NB4 (cell line): ENCODE measurements around the gene DENND4B.

Experiments
- CTCF ChIP-seq: IDR thresholded peaks from one replicate; pipeline ENCODE4 v1.5.1; 2012; ENCODE audit warnings: low read depth, low read length
- MAX ChIP-seq: IDR thresholded peaks from 2 replicates; pipeline ENCODE4 v1.6.1; 2011; ENCODE audit warnings: low read depth, low read length
- POLR2A ChIP-seq: IDR thresholded peaks from 2 replicates; pipeline ENCODE4 v1.6.1; 2011; ENCODE audit warnings: mild to moderate bottlenecking; ENCODE audit not compliant: insufficient read length; ENCODE audit errors: extremely low read depth

GRCh38 chr1:153880962-153881361 lies 65.6 kb downstream of the DENND4B start:
- TF ChIP-seq POLR2A = no peak
- no peak for TF ChIP-seq CTCF
- TF ChIP-seq MAX = no peak
